HEK293 (cell line): ENCODE data around the gene ANKRD40.

Experiments used
- HOXD13 ChIP-seq: sonication (generic); formaldehyde crosslinking; IDR thresholded peaks from 2 replicates; pipeline ENCODE4 v1.8.0; 2022; ENCODE audit warnings: missing genetic modification reagents, borderline replicate concordance
- KLF10 ChIP-seq: fragments of 450-650 bp; IDR thresholded peaks from 2 replicates; pipeline ENCODE4 v1.5.1; 2018; ENCODE audit warnings: missing biosample characterization, mild to moderate bottlenecking, missing genetic modification characterization
- KLF16 ChIP-seq: fragments of 450-650 bp; formaldehyde crosslinking; IDR thresholded peaks from 2 replicates; pipeline ENCODE4 v1.5.1; 2017; ENCODE audit warnings: missing biosample characterization, missing genetic modification characterization
- MEIS1 ChIP-seq: sonication (generic); formaldehyde crosslinking; IDR thresholded peaks from 2 replicates; pipeline ENCODE4 v1.8.1; 2022; ENCODE audit warnings: missing genetic modification reagents, mild to moderate bottlenecking, borderline replicate concordance
- PRDM2 ChIP-seq: fragments of 450-650 bp; formaldehyde crosslinking; IDR thresholded peaks from 2 replicates; pipeline ENCODE4 v1.5.1; 2016; ENCODE audit warnings: missing biosample characterization, missing genetic modification characterization, borderline replicate concordance
- RBAK ChIP-seq: fragments of 450-650 bp; formaldehyde crosslinking; IDR thresholded peaks from 2 replicates; pipeline ENCODE4 v1.5.1; 2016; ENCODE audit warnings: missing biosample characterization, missing genetic modification characterization
- REPIN1 ChIP-seq: fragments of 450-650 bp; formaldehyde crosslinking; IDR thresholded peaks from 2 replicates; pipeline ENCODE4 v1.5.1; 2017; ENCODE audit warnings: missing biosample characterization, missing genetic modification characterization, low read depth
- REST ChIP-seq: fragments of 450-650 bp; formaldehyde crosslinking; IDR thresholded peaks from 2 replicates; pipeline ENCODE4 v1.5.1; 2016; ENCODE audit warnings: missing biosample characterization, missing genetic modification characterization
- SP3 ChIP-seq: fragments of 450-650 bp; formaldehyde crosslinking; IDR thresholded peaks from 2 replicates; pipeline ENCODE4 v1.5.1; 2016; ENCODE audit warnings: missing biosample characterization, missing genetic modification characterization
- ZBTB48 ChIP-seq: fragments of 450-650 bp; formaldehyde crosslinking; IDR thresholded peaks from 2 replicates; pipeline ENCODE4 v1.5.1; 2016; ENCODE audit warnings: missing biosample characterization, missing genetic modification characterization
- ZNF211 ChIP-seq: fragments of 450-650 bp; formaldehyde crosslinking; IDR thresholded peaks from 2 replicates; pipeline ENCODE4 v1.5.1; 2016; ENCODE audit warnings: low read depth, missing biosample characterization, missing genetic modification characterization
- ZNF214 ChIP-seq: fragments of 450-650 bp; formaldehyde crosslinking; IDR thresholded peaks from 2 replicates; pipeline ENCODE4 v1.5.1; 2017; ENCODE audit warnings: missing biosample characterization, mild to moderate bottlenecking, missing genetic modification characterization, borderline replicate concordance
- ZNF24 ChIP-seq: fragments of 450-650 bp; formaldehyde crosslinking; IDR thresholded peaks from 2 replicates; pipeline ENCODE4 v1.5.1; 2016; ENCODE audit warnings: missing biosample characterization, missing genetic modification characterization
- ZNF311 ChIP-seq: fragments of 450-650 bp; formaldehyde crosslinking; IDR thresholded peaks from 2 replicates; pipeline ENCODE4 v1.5.1; 2017; ENCODE audit warnings: missing biosample characterization, missing genetic modification characterization, borderline replicate concordance
- ZNF394 ChIP-seq: fragments of 450-650 bp; formaldehyde crosslinking; IDR thresholded peaks from 2 replicates; pipeline ENCODE4 v1.5.1; 2016; ENCODE audit warnings: missing biosample characterization, missing genetic modification characterization, mild to moderate bottlenecking, moderate library complexity, borderline replicate concordance
- ZNF513 ChIP-seq: fragments of 450-650 bp; IDR thresholded peaks from 2 replicates; pipeline ENCODE4 v1.5.1; 2018; ENCODE audit warnings: missing biosample characterization, missing genetic modification characterization
- ZNF514 ChIP-seq: fragments of 450-650 bp; formaldehyde crosslinking; IDR thresholded peaks from 2 replicates; pipeline ENCODE4 v1.5.1; 2016; ENCODE audit warnings: missing biosample characterization, missing genetic modification characterization
- ZNF548 ChIP-seq: fragments of 450-650 bp; formaldehyde crosslinking; IDR thresholded peaks from 2 replicates; pipeline ENCODE4 v1.5.1; 2016; ENCODE audit warnings: missing biosample characterization, missing genetic modification characterization
- ZNF610 ChIP-seq: fragments of 450-650 bp; formaldehyde crosslinking; IDR thresholded peaks from 2 replicates; pipeline ENCODE4 v1.5.1; 2016; ENCODE audit warnings: missing biosample characterization, missing genetic modification characterization, borderline replicate concordance
- ZNF624 ChIP-seq: fragments of 450-650 bp; formaldehyde crosslinking; IDR thresholded peaks from 2 replicates; pipeline ENCODE4 v1.5.1; 2017; ENCODE audit warnings: missing biosample characterization, missing genetic modification characterization
- ZNF626 ChIP-seq: fragments of 450-650 bp; sonication (Bioruptor Pico); formaldehyde crosslinking; IDR thresholded peaks from 2 replicates; pipeline ENCODE4 v1.5.1; 2018; ENCODE audit warnings: missing biosample characterization, missing genetic modification characterization, inconsistent platforms
- ZNF629 ChIP-seq: fragments of 450-650 bp; formaldehyde crosslinking; IDR thresholded peaks from 2 replicates; pipeline ENCODE4 v1.5.1; 2017; ENCODE audit warnings: missing biosample characterization, missing genetic modification characterization
- ZNF654 ChIP-seq: fragments of 450-650 bp; formaldehyde crosslinking; IDR thresholded peaks from 2 replicates; pipeline ENCODE4 v1.5.1; 2016; ENCODE audit warnings: low read depth, missing biosample characterization, missing genetic modification characterization
- ZNF76 ChIP-seq: fragments of 450-650 bp; formaldehyde crosslinking; IDR thresholded peaks from 2 replicates; pipeline ENCODE4; 2016; ENCODE audit warnings: low read depth, missing biosample characterization, missing genetic modification characterization, borderline replicate concordance
- ZNF785 ChIP-seq: fragments of 450-650 bp; formaldehyde crosslinking; IDR thresholded peaks from 2 replicates; pipeline ENCODE4 v1.5.1; 2016; ENCODE audit warnings: missing biosample characterization, missing genetic modification characterization
- ZSCAN16 ChIP-seq: fragments of 450-650 bp; formaldehyde crosslinking; IDR thresholded peaks from 2 replicates; pipeline ENCODE4 v1.5.1; 2016; ENCODE audit warnings: missing biosample characterization, missing genetic modification characterization
- ZXDB ChIP-seq: fragments of 450-650 bp; formaldehyde crosslinking; IDR thresholded peaks from 2 replicates; pipeline ENCODE4 v1.5.1; 2016; ENCODE audit warnings: missing biosample characterization, missing genetic modification characterization

Gene ANKRD40

GRCh38 chr17:50719144-50719923 is 11.6 kb upstream of the ANKRD40 start, which contains the start of gene LUC7L3 (continued):
- TF ChIP-seq ZNF629 (tag by site-specific recombination) (peak; percentile 71), ZNF513 (tag by site-specific recombination) (no peak), ZNF24 (tag by site-specific recombination) (peak; percentile 38; the same call in 1 of the 2 replicates), ZNF214 (tag by site-specific recombination) (no peak), RBAK (no peak), REPIN1 (no peak), HOXD13 (CRISPR knock-in tag) (peak; percentile 56; the same call in 1 of the 2 replicates), ZNF394 (tag by site-specific recombination) (peak; percentile 28; the same call in 1 of the 2 replicates), ZNF626 (tag by site-specific recombination) (no peak), ZBTB48 (tag by site-specific recombination) (peak; percentile 43; the same call in 1 of the 2 replicates), KLF16 (tag by site-specific recombination) (peak; percentile 59; the same call in 1 of the 2 replicates), PRDM2 (tag by site-specific recombination) (no peak), ZXDB (tag by site-specific recombination) (peak; percentile 93), ZNF76 (peak; percentile 95), ZSCAN16 (tag by site-specific recombination) (no peak), ZNF211 (no peak), ZNF654 (tag by site-specific recombination) (no peak), ZNF624 (tag by site-specific recombination) (no peak), ZNF311 (tag by site-specific recombination) (no peak), ZNF610 (tag by site-specific recombination) (peak; percentile 83), ZNF548 (no peak), ZNF514 (tag by site-specific recombination) (no peak), SP3 (tag by site-specific recombination) (peak; percentile 96), REST (tag by site-specific recombination) (peak; percentile 55), KLF10 (tag by site-specific recombination) (peak; percentile 89), ZNF785 (peak; percentile 66; the same call in 1 of the 2 replicates), MEIS1 (CRISPR knock-in tag) (0 out of 2 replicates have a peak, but pooled peaks have one; percentile 41)
